Memory B cell (primary cell): Measurements from ENCODE around the gene TMEM109.

Experiments
- ATAC-seq: fragments of 150-1000 bp; cut with Tn5 transposase; 2 replicates; pipeline ENCODE4 v1.10.0; 2021; ENCODE audit warnings: low read depth, mild to moderate bottlenecking, moderate library complexity
- DNase-seq, 2 donors: peaks; one replicate each; pipeline ENCODE4 v3.0.0; 2022; ENCODE audit warnings: low spot score in 2 of 2
- H3K27ac Mint-ChIP-seq: one replicate; pipeline ENCODE4 v1.8.0; 2022; ENCODE audit warnings: mild to moderate bottlenecking, moderate library complexity, mixed read lengths
- H3K27me3 Mint-ChIP-seq: one replicate; pipeline ENCODE4 v1.8.0; 2022; ENCODE audit warnings: mixed read lengths
- H3K36me3 Mint-ChIP-seq: one replicate; pipeline ENCODE4 v1.8.0; 2022; ENCODE audit warnings: mild to moderate bottlenecking, mixed read lengths
- H3K4me1 Mint-ChIP-seq: one replicate; pipeline ENCODE4 v1.8.0; 2022; ENCODE audit warnings: mixed read lengths
- H3K4me3 Mint-ChIP-seq: one replicate; pipeline ENCODE4 v1.8.0; 2022; ENCODE audit warnings: mild to moderate bottlenecking, moderate library complexity, mixed read lengths
- H3K9me3 Mint-ChIP-seq: one replicate; pipeline ENCODE4 v1.8.0; 2022; ENCODE audit warnings: mixed read lengths

Gene TMEM109

DNA sequence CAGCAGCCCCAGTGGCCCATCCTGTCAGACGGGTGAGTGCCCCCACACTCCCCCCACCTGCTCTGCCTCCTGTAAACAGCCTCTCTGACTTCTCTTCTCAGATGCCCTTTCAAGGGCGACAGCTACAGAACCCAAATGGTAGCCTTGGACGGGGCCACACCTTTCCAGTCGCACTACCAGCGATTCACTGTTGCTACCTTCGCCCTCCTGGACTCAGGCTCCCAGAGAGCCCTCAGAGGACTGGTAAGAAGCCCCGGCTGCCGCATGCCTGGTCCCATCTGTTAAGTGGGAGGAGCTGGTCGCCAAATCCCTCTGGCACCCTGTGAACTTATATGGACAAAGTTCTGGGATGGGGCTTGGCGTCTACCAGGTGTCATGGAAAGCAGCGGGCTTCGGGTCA, 40.4 kb upstream of the TMEM109 start:
- Mint-ChIP-seq H3K36me3 (peaks cover 2% of the 10 kb centered on the region), H3K27ac (no peak overlapping the region), H3K4me1 (peaks cover 2% of the 10 kb centered on the region), H3K4me3 (no peak overlapping the region), H3K9me3 (no peaks in the 10 kb centered on the region), H3K27me3 (peaks cover 4% of the 10 kb centered on the region)
- no peak for DNase-seq
- ATAC-seq: no peak

DNA sequence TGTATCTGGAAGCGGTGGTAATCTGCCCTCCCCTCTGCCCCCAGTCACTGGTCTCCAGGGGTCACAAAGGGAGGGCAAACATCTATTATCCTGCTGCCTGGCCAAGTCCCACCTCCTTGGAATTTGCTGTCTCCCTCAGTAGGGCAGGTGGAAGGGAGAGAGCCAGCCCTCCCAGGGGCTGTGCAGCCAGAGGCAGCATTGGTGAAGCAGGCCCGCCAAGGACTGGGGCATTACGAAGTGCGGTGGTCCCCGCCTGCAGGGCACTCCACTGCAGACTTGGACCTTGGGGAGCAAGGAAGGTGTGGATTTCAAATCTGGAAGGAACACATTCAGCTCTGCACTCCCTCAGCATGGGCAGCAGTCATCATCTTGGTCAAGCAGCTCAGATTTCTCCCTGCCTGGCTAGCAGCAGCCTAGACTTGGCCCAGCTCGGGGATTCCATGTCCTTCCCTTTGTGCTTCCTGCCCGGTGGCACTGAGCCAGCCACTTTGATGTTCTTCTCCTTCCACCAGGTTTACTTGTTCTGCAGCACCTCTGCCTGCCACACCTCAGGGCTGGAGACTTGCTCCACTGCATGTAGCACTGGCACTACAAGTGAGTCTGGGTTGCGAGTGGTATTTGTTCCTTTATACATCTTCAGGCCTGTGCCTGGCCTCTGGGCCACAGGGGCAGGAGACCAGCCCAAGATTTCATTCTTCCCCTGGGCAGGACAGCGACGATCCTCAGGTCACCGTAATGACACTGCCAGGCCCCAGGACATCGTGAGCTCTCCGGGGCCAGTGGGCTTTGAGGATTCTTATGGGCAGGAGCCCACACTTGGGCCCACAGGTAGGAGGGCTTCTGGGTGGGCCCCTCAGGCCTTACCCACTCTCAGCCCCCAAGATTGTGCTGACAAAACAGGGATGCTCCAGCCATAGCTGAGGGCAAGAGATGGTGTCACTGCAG, 39.3 kb upstream of the TMEM109 start:
- DNase-seq (no peak), ATAC-seq (no peak)
- H3K27me3 Mint-ChIP-seq: peaks cover under 1% of the 10 kb centered on the region
- peaks cover 4% of the 10 kb centered on the region for H3K36me3 Mint-ChIP-seq
- peaks cover 2% of the 10 kb centered on the region for H3K4me1 Mint-ChIP-seq
- H3K9me3 Mint-ChIP-seq: no peaks in the 10 kb centered on the region
- H3K27ac Mint-ChIP-seq: no peak overlapping the region
- no peak overlapping the region for H3K4me3 Mint-ChIP-seq

DNA sequence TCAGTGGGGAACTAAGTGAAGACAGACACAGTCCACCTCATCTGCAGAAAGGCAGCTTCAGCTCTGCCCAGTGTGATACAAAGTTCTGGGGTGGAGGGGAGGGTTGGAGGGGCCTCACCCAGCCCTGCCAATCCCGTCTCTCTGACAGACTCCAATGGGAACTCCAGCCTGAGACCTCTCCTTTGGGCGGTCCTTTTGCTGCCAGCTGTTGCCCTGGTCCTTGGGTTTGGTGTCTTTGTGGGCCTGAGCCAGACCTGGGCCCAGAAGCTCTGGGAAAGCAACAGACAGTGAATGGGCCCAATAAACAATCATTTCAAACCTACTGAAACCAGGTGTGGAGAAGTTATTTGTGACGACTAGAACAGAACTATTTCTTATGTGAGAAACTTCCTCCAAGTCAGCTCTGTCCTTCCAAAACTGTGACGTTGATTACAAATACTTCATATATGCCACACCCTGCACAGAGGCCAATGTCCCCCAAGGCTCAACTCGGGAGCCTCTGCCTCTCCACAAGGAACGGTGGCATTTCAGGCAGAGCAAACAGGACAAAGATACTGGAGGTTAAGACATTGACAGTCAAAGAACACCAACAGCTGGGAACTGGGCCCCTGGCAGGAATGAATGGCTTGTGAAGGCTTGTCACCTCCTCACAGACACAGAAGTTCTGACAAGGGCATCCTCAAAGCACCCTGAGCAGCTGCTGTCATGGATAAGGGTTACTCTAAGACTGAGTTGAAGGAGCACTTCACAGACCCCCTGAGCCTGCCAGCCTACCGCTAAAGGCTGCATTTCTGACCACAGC, 38.4 kb upstream of the TMEM109 start:
- peaks cover 6% of the 10 kb centered on the region for H3K36me3 Mint-ChIP-seq
- no peak overlapping the region for H3K27ac Mint-ChIP-seq
- no peak overlapping the region for H3K4me3 Mint-ChIP-seq
- ATAC-seq: no peak
- no peaks in the 10 kb centered on the region for H3K27me3 Mint-ChIP-seq
- no peak for DNase-seq
- H3K4me1 Mint-ChIP-seq: peaks cover 2% of the 10 kb centered on the region
- no peaks in the 10 kb centered on the region for H3K9me3 Mint-ChIP-seq

DNA sequence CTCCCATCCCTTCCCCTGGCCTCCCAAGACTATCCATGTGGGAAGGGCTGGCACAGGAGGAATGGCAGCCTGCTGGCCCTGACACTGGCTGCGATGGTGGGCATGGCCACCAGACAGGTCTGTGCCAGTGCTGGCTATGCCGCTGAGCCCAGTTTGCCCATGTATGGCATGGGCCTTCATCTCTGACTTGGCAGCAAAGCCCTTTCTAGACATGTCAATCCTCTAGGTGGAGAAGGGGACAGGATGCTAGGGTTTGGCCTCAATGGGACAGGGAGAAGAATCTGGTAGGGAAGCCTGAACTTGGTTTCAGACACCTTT, 37.8 kb upstream of the TMEM109 start:
- H3K36me3 Mint-ChIP-seq: peaks cover 8% of the 10 kb centered on the region
- H3K27me3 Mint-ChIP-seq: no peaks in the 10 kb centered on the region
- H3K9me3 Mint-ChIP-seq: no peaks in the 10 kb centered on the region
- DNase-seq (no peak), ATAC-seq (no peak)
- H3K4me3 Mint-ChIP-seq: no peak overlapping the region
- H3K27ac Mint-ChIP-seq: no peak overlapping the region
- H3K4me1 Mint-ChIP-seq: peaks cover 2% of the 10 kb centered on the region

DNA sequence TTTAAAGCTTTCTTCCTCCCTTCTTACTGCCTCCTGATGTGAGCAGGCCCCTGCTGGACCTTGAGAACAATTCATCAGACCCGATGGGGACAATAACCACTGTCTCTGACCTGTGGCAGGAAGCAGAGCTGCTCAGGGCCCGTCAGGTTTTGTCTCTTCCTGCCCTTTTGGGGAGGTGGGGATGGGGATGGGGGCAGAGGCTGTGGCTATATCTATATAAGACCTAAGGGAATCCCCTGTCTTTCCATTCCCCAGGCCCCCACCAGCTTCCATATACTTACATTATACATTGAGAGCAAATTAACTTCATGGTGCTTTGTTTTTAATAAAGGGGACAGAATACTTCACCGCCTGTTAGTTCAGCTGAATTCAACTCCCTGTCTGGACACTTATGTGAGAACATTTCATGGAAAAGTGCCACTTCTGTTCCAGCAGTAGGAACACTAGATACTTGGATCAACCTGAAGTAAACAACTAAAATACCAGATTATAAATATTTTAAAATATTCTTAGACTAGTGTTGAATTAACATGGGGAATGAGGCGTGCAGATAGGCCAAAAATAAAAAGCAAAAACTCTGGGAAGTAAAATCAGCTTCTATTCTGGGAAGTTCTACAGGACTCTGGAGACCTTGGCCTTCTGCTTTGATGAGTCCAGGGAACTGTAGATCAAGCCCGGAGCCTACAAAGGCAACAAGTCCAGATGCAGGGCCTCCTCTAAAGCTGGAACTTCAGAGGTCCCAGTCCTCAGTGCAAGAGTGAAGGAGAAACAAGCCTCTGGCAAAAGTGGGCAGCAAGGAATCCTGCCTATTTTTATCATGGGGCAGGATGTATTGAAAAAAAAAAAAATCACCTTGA, 35.5 kb upstream of the TMEM109 start:
- DNase-seq (no peak), ATAC-seq (no peak)
- Mint-ChIP-seq H3K4me3 (no peak overlapping the region), H3K4me1 (peaks cover 2% of the 10 kb centered on the region), H3K9me3 (no peaks in the 10 kb centered on the region), H3K27me3 (no peaks in the 10 kb centered on the region), H3K36me3 (peaks cover 21% of the 10 kb centered on the region), H3K27ac (no peak overlapping the region)

DNA sequence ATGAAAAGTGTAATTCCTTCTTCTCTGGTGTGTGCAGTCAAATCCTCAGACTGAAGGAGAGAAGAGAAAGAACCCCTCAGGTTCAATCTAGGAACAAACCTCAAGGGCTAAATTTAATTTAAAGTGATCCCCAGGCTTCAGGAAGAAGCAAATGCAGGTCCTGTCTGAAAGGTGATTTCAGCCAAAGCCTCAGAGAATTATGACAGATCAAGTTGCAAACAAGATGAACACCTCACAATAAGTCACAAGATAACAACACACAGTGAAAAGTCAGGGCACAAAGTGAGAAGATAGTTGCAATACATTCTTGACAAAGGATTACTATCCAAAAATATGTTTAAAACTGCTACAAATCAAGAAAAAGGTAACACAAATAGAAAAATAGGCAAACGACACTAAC, 34.9 kb upstream of the TMEM109 start:
- H3K4me1 Mint-ChIP-seq: peaks cover 4% of the 10 kb centered on the region
- ATAC-seq: no peak
- DNase-seq: no peak
- no peak overlapping the region for H3K27ac Mint-ChIP-seq
- no peaks in the 10 kb centered on the region for H3K27me3 Mint-ChIP-seq
- no peak overlapping the region for H3K4me3 Mint-ChIP-seq
- H3K9me3 Mint-ChIP-seq: no peaks in the 10 kb centered on the region
- H3K36me3 Mint-ChIP-seq: peaks cover 25% of the 10 kb centered on the region

DNA sequence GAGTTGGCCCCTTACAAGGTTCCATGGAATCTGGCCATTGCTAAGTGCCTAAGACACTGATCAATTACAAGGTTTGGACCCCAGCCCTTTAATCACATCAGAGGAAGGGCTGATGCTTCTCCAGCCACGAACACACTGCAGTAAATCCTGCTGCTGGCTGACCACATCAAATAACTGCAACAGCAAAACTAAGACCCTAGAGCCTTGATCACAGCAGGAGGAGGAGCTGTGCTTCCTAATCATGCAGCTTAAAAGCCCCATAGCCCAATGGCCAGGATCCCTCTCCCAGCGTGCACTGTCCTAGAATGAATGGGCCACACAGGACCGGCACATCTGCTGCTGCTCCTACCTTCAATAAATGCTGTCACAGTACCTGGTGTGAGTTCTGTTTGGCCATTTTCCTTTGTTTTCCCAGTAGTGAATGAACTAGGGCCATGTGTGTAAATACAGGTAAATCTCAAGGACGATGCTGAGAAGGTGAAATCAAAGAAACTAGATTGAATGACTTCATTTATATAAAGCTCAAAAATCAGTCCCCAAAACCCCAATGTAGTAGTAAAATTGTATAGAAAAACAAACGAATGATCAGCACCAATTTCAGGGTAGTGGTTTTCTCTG, 33.9 kb upstream of the TMEM109 start:
- Mint-ChIP-seq H3K27ac (no peak overlapping the region), H3K9me3 (no peaks in the 10 kb centered on the region), H3K4me3 (no peak overlapping the region), H3K36me3 (peaks cover 26% of the 10 kb centered on the region), H3K27me3 (no peaks in the 10 kb centered on the region), H3K4me1 (peaks cover 5% of the 10 kb centered on the region)
- DNase-seq (no peak), ATAC-seq (no peak)

DNA sequence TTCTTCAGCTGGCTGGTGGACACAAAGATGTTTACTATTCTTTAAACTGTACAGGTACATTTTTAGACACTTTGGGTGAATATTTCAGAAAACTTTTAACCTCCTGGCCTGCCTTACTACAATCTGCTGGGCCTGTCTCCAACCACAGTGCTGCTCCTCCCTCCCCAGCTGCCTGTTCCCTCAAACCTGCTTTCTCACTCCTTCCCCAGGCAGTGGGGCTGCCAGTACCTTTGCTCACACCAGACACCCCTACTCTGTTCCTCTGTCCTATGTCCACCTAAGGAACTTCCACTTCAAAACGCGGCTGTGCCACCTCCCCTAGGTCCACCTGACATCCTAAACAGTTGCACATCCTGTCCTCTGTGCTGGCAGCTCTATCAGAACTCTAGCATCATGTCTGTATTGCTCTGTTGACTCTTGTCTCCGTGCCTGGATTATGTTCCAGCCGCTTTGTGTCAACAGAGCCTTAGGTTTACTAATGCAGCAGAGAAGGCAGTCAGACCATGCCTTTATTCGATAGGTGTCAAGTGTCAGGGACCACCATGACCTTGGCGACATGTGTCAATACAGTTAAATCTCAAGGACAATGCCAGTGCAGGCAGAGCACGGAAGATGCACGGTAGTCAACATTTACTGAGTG, 33.2 kb upstream of the TMEM109 start:
- H3K36me3 Mint-ChIP-seq: peaks cover 26% of the 10 kb centered on the region
- peaks cover 7% of the 10 kb centered on the region for H3K4me1 Mint-ChIP-seq
- H3K9me3 Mint-ChIP-seq: no peaks in the 10 kb centered on the region
- no peak for DNase-seq
- no peak overlapping the region for H3K27ac Mint-ChIP-seq
- H3K27me3 Mint-ChIP-seq: no peaks in the 10 kb centered on the region
- no peak overlapping the region for H3K4me3 Mint-ChIP-seq
- no peak for ATAC-seq

DNA sequence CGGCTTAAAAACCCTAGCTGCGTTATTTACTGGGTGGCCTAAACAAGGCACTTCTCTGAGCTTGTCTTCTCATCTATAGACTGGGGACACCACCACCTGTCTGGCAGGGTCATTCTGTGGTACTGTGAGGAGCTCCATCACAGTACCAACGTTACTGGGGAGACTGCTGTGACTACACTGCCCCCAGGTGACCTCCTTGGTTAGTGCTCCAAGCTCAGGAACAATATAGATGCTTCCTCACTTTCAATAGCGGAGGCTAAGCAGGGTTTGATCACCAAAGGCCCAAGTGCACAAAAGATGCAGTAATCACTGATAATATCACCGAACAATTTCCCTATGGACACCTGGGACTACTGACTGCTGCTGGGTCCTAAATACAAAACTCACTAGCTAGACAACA, 26.4 kb upstream of the TMEM109 start:
- Mint-ChIP-seq H3K9me3 (no peaks in the 10 kb centered on the region), H3K27me3 (no peaks in the 10 kb centered on the region), H3K4me1 (peaks cover 7% of the 10 kb centered on the region), H3K4me3 (no peak overlapping the region), H3K36me3 (peaks cover 20% of the 10 kb centered on the region), H3K27ac (peak overlapping the region; percentile 17)
- no peak for DNase-seq
- ATAC-seq: peak; percentile 53

DNA sequence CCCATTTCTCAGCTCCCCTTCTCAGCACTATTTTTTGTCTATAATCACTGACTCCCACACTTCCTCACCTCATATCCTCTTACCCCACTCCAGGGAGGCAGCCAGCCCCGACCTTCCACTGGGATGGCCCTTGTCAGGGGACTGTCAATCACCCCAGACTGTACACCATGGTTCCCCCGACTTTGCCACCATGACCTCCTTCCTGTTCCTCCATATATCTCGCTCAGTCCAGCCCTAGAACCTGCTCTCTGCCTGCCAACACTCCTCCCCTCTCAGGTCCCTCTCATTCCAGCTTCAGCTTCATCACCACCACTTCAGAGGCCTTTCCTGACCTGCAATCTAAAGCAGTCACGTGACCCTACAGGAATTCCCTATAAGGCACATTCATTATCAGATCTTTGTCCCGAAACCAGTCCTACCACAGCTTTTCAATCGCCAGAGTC, 24.1 kb upstream of the TMEM109 start:
- H3K9me3 Mint-ChIP-seq: no peaks in the 10 kb centered on the region
- peaks cover 19% of the 10 kb centered on the region for H3K36me3 Mint-ChIP-seq
- peaks cover 4% of the 10 kb centered on the region for H3K4me1 Mint-ChIP-seq
- peak overlapping the region; percentile 8 for H3K27ac Mint-ChIP-seq
- H3K27me3 Mint-ChIP-seq: no peaks in the 10 kb centered on the region
- H3K4me3 Mint-ChIP-seq: no peak overlapping the region
- ATAC-seq (no peak), DNase-seq (no peak)

DNA sequence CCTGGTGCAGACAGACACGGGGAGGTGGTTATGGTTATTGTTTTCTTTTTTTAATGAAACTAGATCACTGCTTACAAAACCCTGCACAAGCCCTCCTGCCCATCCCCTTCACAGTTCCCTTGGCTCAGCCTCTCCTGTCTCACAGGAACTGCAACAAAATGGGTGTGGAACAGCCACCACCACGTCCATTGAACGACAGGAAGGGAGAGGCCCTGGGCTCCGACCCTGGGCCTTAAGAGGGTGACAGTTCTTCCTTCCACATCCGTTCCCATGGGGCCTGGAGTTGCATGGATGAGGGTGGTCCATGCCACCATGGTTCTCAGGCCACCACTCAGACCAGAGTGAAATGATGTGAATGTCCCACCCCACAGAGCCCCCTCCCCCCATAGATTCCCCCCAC, 23.3 kb upstream of the TMEM109 start:
- no peaks in the 10 kb centered on the region for H3K27me3 Mint-ChIP-seq
- no peaks in the 10 kb centered on the region for H3K4me1 Mint-ChIP-seq
- H3K9me3 Mint-ChIP-seq: no peaks in the 10 kb centered on the region
- ATAC-seq (no peak), DNase-seq (no peak)
- no peak overlapping the region for H3K4me3 Mint-ChIP-seq
- H3K27ac Mint-ChIP-seq: no peak overlapping the region
- peaks cover 25% of the 10 kb centered on the region for H3K36me3 Mint-ChIP-seq

DNA sequence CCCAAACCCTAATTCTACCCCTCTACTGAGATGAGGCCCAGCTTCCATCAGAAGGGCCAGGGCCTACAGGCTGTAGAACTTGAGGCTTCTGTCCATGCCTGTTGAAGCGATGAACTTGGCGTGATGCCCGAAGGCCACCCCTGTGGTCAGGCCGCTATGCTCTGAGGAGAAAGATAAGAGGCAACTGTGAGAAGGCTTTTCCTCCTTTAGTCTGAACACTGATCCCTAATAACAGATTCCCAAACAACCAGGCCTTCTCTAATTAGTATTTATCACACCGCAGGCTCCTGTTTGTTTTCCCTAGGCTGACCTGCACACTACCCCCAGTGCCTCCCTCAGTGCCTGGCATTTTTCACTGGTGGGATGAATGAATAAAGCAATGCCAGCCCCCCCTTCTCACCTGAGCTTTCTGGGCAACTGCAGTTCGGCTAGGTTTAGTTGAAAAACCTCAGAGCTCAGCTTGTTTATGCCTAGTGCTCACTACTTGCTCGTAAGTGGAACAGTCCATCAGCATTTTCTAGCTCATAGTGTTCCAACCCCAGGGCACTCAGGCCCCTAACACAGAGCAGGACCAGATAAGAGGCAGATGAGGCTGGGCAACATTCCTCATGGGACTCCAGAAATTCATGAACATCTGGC, 22.7 kb upstream of the TMEM109 start:
- no peaks in the 10 kb centered on the region for H3K9me3 Mint-ChIP-seq
- no peak for DNase-seq
- no peaks in the 10 kb centered on the region for H3K27me3 Mint-ChIP-seq
- peaks cover 28% of the 10 kb centered on the region for H3K36me3 Mint-ChIP-seq
- H3K27ac Mint-ChIP-seq: no peak overlapping the region
- no peak overlapping the region for H3K4me3 Mint-ChIP-seq
- no peak for ATAC-seq
- H3K4me1 Mint-ChIP-seq: no peaks in the 10 kb centered on the region

DNA sequence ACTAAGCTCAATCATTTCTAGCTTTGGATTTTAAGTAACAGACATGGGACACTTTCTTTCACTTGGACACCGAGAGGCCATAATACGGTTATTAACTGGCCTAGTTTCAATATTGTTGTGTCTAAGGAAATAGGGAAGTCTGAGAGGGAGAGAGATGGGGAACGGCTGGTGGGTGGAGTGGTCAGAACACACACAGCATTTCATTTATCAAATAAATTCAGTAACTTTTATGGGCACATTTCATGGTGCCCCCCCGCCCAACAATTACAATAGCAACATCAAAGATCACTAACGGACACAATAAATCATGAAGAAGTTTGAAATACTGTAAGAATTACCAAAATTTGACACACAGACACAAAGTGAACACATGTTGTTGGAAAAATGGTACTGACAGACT, 18.3 kb upstream of the TMEM109 start:
- H3K27ac Mint-ChIP-seq: no peak overlapping the region
- H3K9me3 Mint-ChIP-seq: no peaks in the 10 kb centered on the region
- no peaks in the 10 kb centered on the region for H3K27me3 Mint-ChIP-seq
- no peak overlapping the region for H3K4me3 Mint-ChIP-seq
- ATAC-seq (no peak), DNase-seq (no peak)
- peaks cover 6% of the 10 kb centered on the region for H3K4me1 Mint-ChIP-seq
- H3K36me3 Mint-ChIP-seq: peaks cover 39% of the 10 kb centered on the region
